Panc1 (cell line): ENCODE results near the gene TMEM187. TPM values are rescaled to one million over a fixed set of nuclear protein-coding genes. Genes with fewer than 3 reads are reported as not detected.

Source experiments
- ATAC-seq: fragments of 200-7000 bp; cut with Tn5 transposase; 2 replicates; pipeline ENCODE4 v1.9.1; 2020; ENCODE audit warnings: mild to moderate bottlenecking, moderate library complexity
- BruUV-seq: library from RNA; stranded (reverse); fragments of 400-500 nt; replicated peaks from 2 replicates; lab custom pipeline; 2021; lab: Mats Ljungman, UMichigan
- CTCF ChIA-PET: fragments of 300-600 bp; sonication (Branson Sonifier 250); formaldehyde crosslinking; loops from one replicate; lab custom pipeline; 2022; ENCODE audit warnings: antibody characterized with exemption; lab: Charles Lee
- POLR2A ChIA-PET: fragments of 300-600 bp; sonication (Branson Sonifier 250); formaldehyde crosslinking; loops from one replicate; lab custom pipeline; 2022; ENCODE audit warnings: antibody characterized with exemption; lab: Charles Lee
- DNase-seq: peaks from one replicate; pipeline ENCODE4 v3.0.0-alpha.2; 2010; ENCODE audit warnings: low read depth, low spot score
- H3K27ac ChIP-seq: 2 replicates; pipeline ENCODE4 v1.5.1; 2011; ENCODE audit warnings: mild to moderate bottlenecking, low read length, inconsistent platforms
- H3K27me3 ChIP-seq: fragments of 200-500 bp; sonication (Bioruptor generic); 2 replicates; pipeline ENCODE4 v1.6.0; 2014; ENCODE audit warnings: low read length, inconsistent platforms; ENCODE audit not compliant: control insufficient read depth, insufficient read depth
- H3K36me3 ChIP-seq: fragments of 200-500 bp; sonication (Bioruptor generic); 2 replicates; pipeline ENCODE4 v1.5.1; 2014; ENCODE audit warnings: inconsistent platforms, mild to moderate bottlenecking, low read length, moderate library complexity; ENCODE audit not compliant: control insufficient read depth, insufficient read depth
- H3K4me1 ChIP-seq: 2 replicates; pipeline ENCODE4 v1.5.1; 2011; ENCODE audit warnings: inconsistent platforms, mild to moderate bottlenecking, low read length, moderate library complexity; ENCODE audit not compliant: control insufficient read depth, insufficient read depth
- H3K4me3 ChIP-seq, 2 experiments: 2 replicates each; pipeline ENCODE4 v1.5.1; 2011 to 2012; ENCODE audit warnings: low read depth in 2 of 2, low read length in 2 of 2, mild to moderate bottlenecking in 2 of 2, inconsistent platforms in 1 of 2, moderate library complexity in 1 of 2
- H3K9me3 ChIP-seq: fragments of 200-500 bp; sonication (Bioruptor generic); 2 replicates; pipeline ENCODE4 v1.5.1; 2014; ENCODE audit warnings: low read depth, mild to moderate bottlenecking, inconsistent platforms, low read length, moderate library complexity; ENCODE audit not compliant: control insufficient read depth, insufficient read depth
- POLR2AphosphoS5 ChIP-seq: IDR thresholded peaks from 2 replicates; pipeline ENCODE4 v1.6.1; 2012; ENCODE audit warnings: mild to moderate bottlenecking, low read depth, low read length, moderate library complexity
- SIN3A ChIP-seq: IDR thresholded peaks from 2 replicates; pipeline ENCODE4 v1.6.1; 2012; ENCODE audit warnings: low read depth, mild to moderate bottlenecking, low read length, moderate library complexity, borderline replicate concordance; ENCODE audit not compliant: insufficient read depth
- TCF7L2 ChIP-seq: IDR thresholded peaks from 2 replicates; pipeline ENCODE4 v1.6.1; 2011; ENCODE audit warnings: mild to moderate bottlenecking, low read depth, low read length, inconsistent platforms
- in situ Hi-C: cut with HindIII; loops from 2 replicates; pipeline ENCODE4 v1.10.0; 2016; ENCODE audit warnings: low sequenced_read_pairs, low pct_unique_long_range_greater_than_20kb
- intact Hi-C: fragments of 100-400 bp; cut with micrococcal nuclease; formaldehyde crosslinking; loops from one replicate; pipeline ENCODE4 v1.10.0; 2022; ENCODE audit not compliant: unreplicated experiment
- total RNA-seq: library from RNA; stranded (reverse); gene quantifications from one replicate; pipeline ENCODE4 v1.2.1, GENCODE V29; 2021; ENCODE audit not compliant: unreplicated experiment
- TF ChIP-seq, protein P1 (sequence below): fragments of 450-650 bp; IDR thresholded peaks from 2 replicates; pipeline ENCODE4 v1.5.1; 2017; ENCODE audit warnings: mild to moderate bottlenecking
- TF ChIP-seq, protein P2 (sequence below), 2 experiments: IDR thresholded peaks; 2 replicates each; pipeline ENCODE4 v1.6.1; 2011 to 2012; ENCODE audit warnings: low read depth in 2 of 2, control low read depth in 1 of 2, low read length in 1 of 2, mild to moderate bottlenecking in 1 of 2, moderate library complexity in 1 of 2; ENCODE audit not compliant: insufficient read depth in 1 of 2

Gene TMEM187
- total RNA-seq, 1 experiment from 2014 or later: 15.7 TPM

DNA sequence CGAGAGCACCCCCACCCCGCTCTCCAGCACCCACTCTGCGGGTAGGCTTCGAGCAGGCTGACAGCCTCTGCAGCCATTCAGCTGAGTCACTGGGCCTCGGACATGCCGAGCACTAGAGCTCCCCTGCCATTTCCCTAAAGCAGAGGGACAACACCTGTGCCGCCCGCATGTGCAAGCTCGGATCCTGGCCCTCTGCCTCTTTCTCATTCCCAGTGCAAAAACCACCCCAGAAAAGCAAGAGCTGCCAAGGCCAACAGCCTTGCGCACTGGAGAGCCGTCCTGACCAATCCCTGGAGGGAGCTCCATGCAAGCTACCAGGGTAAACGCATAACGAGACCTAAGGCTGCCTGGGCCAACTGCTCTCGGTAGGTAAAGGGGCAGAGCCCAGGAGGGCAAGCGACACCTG lies 6.3 kb upstream of the TMEM187 start:
- ChIA-PET POLR2A (interaction anchor here (1.0 kb wide), 1 partner anchor 31 kb away, joined by 3 read pairs; no protein-coding TSS in a partner anchor), CTCF (interaction anchor here (1.3 kb wide), 1 partner anchor 19 kb away, joined by 3 read pairs; no protein-coding TSS in a partner anchor)
- DNase-seq: no peak
- no peaks in the 10 kb centered on the region for H3K27me3 ChIP-seq
- in situ Hi-C loops: no loop called here
- BruUV-seq: no TSS peak
- no peak overlapping the region for H3K4me3 ChIP-seq
- H3K27ac ChIP-seq: peak overlapping the region; percentile 48; the same call in 1 of the 2 replicates
- peaks cover 27% of the 10 kb centered on the region for H3K4me1 ChIP-seq
- H3K9me3 ChIP-seq: no peaks in the 10 kb centered on the region
- ATAC-seq: no peak
- peaks cover 10% of the 10 kb centered on the region for H3K36me3 ChIP-seq
- TF ChIP-seq POLR2AphosphoS5 (no peak), SIN3A (no peak), TCF7L2 (no peak)
- TF ChIP-seq, protein P1, sequence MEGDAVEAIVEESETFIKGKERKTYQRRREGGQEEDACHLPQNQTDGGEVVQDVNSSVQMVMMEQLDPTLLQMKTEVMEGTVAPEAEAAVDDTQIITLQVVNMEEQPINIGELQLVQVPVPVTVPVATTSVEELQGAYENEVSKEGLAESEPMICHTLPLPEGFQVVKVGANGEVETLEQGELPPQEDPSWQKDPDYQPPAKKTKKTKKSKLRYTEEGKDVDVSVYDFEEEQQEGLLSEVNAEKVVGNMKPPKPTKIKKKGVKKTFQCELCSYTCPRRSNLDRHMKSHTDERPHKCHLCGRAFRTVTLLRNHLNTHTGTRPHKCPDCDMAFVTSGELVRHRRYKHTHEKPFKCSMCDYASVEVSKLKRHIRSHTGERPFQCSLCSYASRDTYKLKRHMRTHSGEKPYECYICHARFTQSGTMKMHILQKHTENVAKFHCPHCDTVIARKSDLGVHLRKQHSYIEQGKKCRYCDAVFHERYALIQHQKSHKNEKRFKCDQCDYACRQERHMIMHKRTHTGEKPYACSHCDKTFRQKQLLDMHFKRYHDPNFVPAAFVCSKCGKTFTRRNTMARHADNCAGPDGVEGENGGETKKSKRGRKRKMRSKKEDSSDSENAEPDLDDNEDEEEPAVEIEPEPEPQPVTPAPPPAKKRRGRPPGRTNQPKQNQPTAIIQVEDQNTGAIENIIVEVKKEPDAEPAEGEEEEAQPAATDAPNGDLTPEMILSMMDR: no peak
- TF ChIP-seq, protein P2, sequence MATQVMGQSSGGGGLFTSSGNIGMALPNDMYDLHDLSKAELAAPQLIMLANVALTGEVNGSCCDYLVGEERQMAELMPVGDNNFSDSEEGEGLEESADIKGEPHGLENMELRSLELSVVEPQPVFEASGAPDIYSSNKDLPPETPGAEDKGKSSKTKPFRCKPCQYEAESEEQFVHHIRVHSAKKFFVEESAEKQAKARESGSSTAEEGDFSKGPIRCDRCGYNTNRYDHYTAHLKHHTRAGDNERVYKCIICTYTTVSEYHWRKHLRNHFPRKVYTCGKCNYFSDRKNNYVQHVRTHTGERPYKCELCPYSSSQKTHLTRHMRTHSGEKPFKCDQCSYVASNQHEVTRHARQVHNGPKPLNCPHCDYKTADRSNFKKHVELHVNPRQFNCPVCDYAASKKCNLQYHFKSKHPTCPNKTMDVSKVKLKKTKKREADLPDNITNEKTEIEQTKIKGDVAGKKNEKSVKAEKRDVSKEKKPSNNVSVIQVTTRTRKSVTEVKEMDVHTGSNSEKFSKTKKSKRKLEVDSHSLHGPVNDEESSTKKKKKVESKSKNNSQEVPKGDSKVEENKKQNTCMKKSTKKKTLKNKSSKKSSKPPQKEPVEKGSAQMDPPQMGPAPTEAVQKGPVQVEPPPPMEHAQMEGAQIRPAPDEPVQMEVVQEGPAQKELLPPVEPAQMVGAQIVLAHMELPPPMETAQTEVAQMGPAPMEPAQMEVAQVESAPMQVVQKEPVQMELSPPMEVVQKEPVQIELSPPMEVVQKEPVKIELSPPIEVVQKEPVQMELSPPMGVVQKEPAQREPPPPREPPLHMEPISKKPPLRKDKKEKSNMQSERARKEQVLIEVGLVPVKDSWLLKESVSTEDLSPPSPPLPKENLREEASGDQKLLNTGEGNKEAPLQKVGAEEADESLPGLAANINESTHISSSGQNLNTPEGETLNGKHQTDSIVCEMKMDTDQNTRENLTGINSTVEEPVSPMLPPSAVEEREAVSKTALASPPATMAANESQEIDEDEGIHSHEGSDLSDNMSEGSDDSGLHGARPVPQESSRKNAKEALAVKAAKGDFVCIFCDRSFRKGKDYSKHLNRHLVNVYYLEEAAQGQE (IDR thresholded peaks at IDR 0.05; ENCODE audit: insufficient read depth in 1 of 2, low read depth in 2 of 2, low read length in 1 of 2): no peak
- intact Hi-C loops: no loop called here

DNA sequence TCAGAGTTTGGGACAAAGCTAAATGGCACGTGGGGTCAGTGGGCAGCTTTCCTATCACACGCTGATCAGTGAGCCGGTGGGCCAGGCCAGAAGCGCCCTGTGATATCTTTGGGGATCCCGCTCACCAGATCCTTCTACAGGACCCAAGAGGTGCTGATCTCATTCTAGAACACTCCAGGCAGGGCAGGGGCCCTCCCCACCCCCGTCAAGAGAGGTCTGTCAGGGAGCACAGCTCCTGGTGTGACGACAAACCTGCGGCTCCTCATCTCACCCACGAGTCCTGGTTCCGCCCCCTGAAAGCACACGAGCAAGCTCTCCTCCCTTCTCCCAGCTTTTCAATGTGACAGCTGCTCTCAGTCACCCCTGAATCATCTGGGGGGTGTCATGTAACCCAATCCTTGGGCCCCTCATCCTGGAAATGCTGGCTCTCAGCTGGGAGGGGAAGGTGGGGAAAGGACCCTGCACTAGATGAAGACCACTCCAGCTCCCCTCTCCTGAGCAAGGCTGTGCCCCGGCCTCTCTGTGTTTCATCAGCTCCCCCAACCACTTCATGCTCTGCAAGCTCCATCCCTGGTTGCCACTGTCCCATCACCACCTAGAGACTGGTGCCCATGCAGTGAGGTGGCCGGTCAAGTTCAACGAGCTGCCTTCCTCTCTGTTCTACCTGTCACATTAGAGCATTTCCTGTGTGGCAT lies 5.6 kb upstream of the TMEM187 start:
- DNase-seq (no peak), ATAC-seq (no peak)
- Histone ChIP-seq H3K36me3 (peaks cover 7% of the 10 kb centered on the region; the same call in 1 of the 2 replicates), H3K4me3 (no peak overlapping the region), H3K27me3 (no peaks in the 10 kb centered on the region), H3K27ac (peak overlapping the region; percentile 90; the same call in 1 of the 2 replicates), H3K9me3 (no peaks in the 10 kb centered on the region), H3K4me1 (peaks cover 27% of the 10 kb centered on the region)
- BruUV-seq: no TSS peak
- ChIA-PET CTCF (interaction anchor here (1.3 kb wide), 1 partner anchor 20 kb away, joined by 3 read pairs; no protein-coding TSS in a partner anchor), POLR2A (interaction anchor here (1.0 kb wide), 1 partner anchor 32 kb away, joined by 3 read pairs; no protein-coding TSS in a partner anchor)
- TF ChIP-seq TCF7L2: no peak
- TF ChIP-seq POLR2AphosphoS5: no peak
- TF ChIP-seq, protein P1: no peak
- TF ChIP-seq SIN3A: no peak
- TF ChIP-seq, protein P2 (IDR thresholded peaks at IDR 0.05; ENCODE audit: insufficient read depth in 1 of 2, low read depth in 2 of 2, low read length in 1 of 2): no peak
- intact Hi-C loops: no loop called here
- in situ Hi-C loops: no loop called here
